OCI-LY3 (cell line): Measurements from ENCODE around the gene TNFRSF8.

ENCODE experiments used
- CTCF ChIP-seq: fragments of 200-600, 300-600 bp; sonication (generic); IDR thresholded peaks from 2 replicates; pipeline ENCODE4 v1.5.1; 2014; ENCODE audit warnings: antibody characterized with exemption, low read length, low read depth
- EZH2phosphoT487 ChIP-seq: fragments of 200-600 bp; shearing (Covaris generic); IDR thresholded peaks from 2 replicates; pipeline ENCODE4 v1.6.1; 2018; ENCODE audit warnings: antibody characterized with exemption, mixed run types, low read depth

GRCh38 chr1:12144236-12144635 is 81.1 kb downstream of the TNFRSF8 start:
- TF ChIP-seq CTCF (no peak), EZH2phosphoT487 (no peak)
